HepG2 (cell line): Measurements from ENCODE around the gene PSKH1. TPM values are rescaled to one million over a fixed set of nuclear protein-coding genes. Genes with fewer than 3 reads are reported as not detected.
"Not testable (repeated sequence)": the region's sequence is repeated elsewhere in the genome, so short reads cannot be mapped to it uniquely, and the experiment has no call there.

Source experiments
- ATAC-seq: fragments of 200-7000 bp; cut with Tn5 transposase; 3 replicates; pipeline ENCODE4 v1.9.1; 2020; ENCODE audit warnings: mild to moderate bottlenecking, moderate library complexity
- BruUV-seq: library from RNA; stranded (reverse); fragments of 400-500 nt; replicated peaks from 2 replicates; lab custom pipeline; 2021; lab: Mats Ljungman, UMichigan
- CTCF ChIA-PET: fragments of 300-600 bp; formaldehyde crosslinking; extraction: SDS; loops from one replicate; lab custom pipeline; 2021; ENCODE audit warnings: low total read pairs, inconsistent platforms, low intra/inter-chr PET ratio; lab: Yijun Ruan, JAX
- POLR2A ChIA-PET: fragments of 350-600 bp; sonication (Branson Sonifier 250); formaldehyde crosslinking; loops from one replicate; lab custom pipeline; 2020; ENCODE audit warnings: antibody characterized with exemption, inconsistent platforms; lab: Yijun Ruan, JAX
- DNase-seq: peaks from one replicate; pipeline ENCODE4 v3.0.0-alpha.2; 2015; ENCODE audit warnings: low spot score
- FAIRE-seq: peaks from 3 replicates; lab custom pipeline; 2011; peaks lifted over from hg19 to GRCh38; lab: Jason Lieb, UNC
- H2AFZ ChIP-seq: one replicate; pipeline ENCODE4 v1.6.1; 2011; ENCODE audit warnings: low read length, inconsistent platforms
- H3K27ac ChIP-seq: fragments of 300-600 bp; 3 replicates; pipeline ENCODE4 v1.8.0; 2011; ENCODE audit warnings: mixed run types, mild to moderate bottlenecking, mixed read lengths, low read length, inconsistent platforms; ENCODE audit not compliant: insufficient read depth; ENCODE audit errors: extremely low read length
- H3K27me3 ChIP-seq, 2 experiments: fragments of 200-600 bp in 1 of 2; 2 replicates in 1 of 2; 3 replicates in 1 of 2; pipeline versions ENCODE4 v1.6.0 to v1.8.0; 2011; ENCODE audit warnings: low read length in 2 of 2, mild to moderate bottlenecking in 2 of 2, moderate library complexity in 2 of 2, inconsistent platforms in 1 of 2; ENCODE audit not compliant: insufficient read depth in 2 of 2, control insufficient read depth in 1 of 2
- H3K36me3 ChIP-seq, 2 experiments: fragments of 200-600 bp in 1 of 2; replicated peaks in 1 of 2; 2 replicates in 1 of 2; 3 replicates in 1 of 2; pipeline versions ENCODE4 v1.5.1 to v1.8.0; 2011; ENCODE audit warnings: low read length in 2 of 2, inconsistent platforms in 1 of 2; ENCODE audit not compliant: insufficient read depth in 2 of 2, control insufficient read depth in 1 of 2
- H3K4me1 ChIP-seq: 2 replicates; pipeline ENCODE4 v1.5.1; 2012; ENCODE audit warnings: low read length, inconsistent platforms; ENCODE audit not compliant: insufficient read depth
- H3K4me2 ChIP-seq: 2 replicates; pipeline ENCODE4 v1.6.0; 2011; ENCODE audit warnings: low read depth, low read length, inconsistent platforms
- H3K4me3 ChIP-seq, 3 experiments: fragments of 200-600 bp in 1 of 3; sonication (generic), shearing (Covaris generic) in 1 of 3; replicated peaks in 1 of 3; 2 replicates each; pipeline ENCODE4 v1.5.1; 2011 to 2016; ENCODE audit warnings: low read length in 3 of 3, inconsistent platforms in 2 of 3, low read depth in 2 of 3, mild to moderate bottlenecking in 2 of 3, control low read depth in 1 of 3, mixed read lengths in 1 of 3; ENCODE audit not compliant: insufficient read depth in 1 of 3
- H3K79me2 ChIP-seq: one replicate; pipeline ENCODE4 v1.6.1; 2011; ENCODE audit warnings: low read length, inconsistent platforms; ENCODE audit not compliant: insufficient read depth
- H3K9ac ChIP-seq: 2 replicates; pipeline ENCODE4 v1.6.0; 2011; ENCODE audit warnings: mild to moderate bottlenecking, low read depth, low read length, inconsistent platforms; ENCODE audit not compliant: insufficient read depth
- H3K9me3 ChIP-seq: 2 replicates; pipeline ENCODE4 v1.5.1; 2012; ENCODE audit warnings: mild to moderate bottlenecking, low read length
- H4K20me1 ChIP-seq: 2 replicates; pipeline ENCODE4 v1.6.0; 2011; ENCODE audit warnings: inconsistent platforms, mild to moderate bottlenecking, low read length, moderate library complexity; ENCODE audit not compliant: insufficient read depth
- AKNA ChIP-seq: sonication (generic); formaldehyde crosslinking; IDR thresholded peaks from 2 replicates; pipeline ENCODE4 v1.4.0; 2020; ENCODE audit warnings: missing genetic modification reagents, borderline replicate concordance
- FOXO4 ChIP-seq: sonication (generic); formaldehyde crosslinking; conservative IDR thresholded peaks from 2 replicates; pipeline ENCODE4 v1.8.1; 2023; ENCODE audit warnings: missing genetic modification reagents
- ZNF121 ChIP-seq: sonication (generic); formaldehyde crosslinking; IDR thresholded peaks from 2 replicates; pipeline ENCODE4 v1.5.0; 2020; ENCODE audit warnings: mild to moderate bottlenecking, missing genetic modification reagents
- ZNF362 ChIP-seq: sonication (generic); formaldehyde crosslinking; IDR thresholded peaks from 2 replicates; pipeline ENCODE4 v1.4.0; 2020; ENCODE audit warnings: missing genetic modification reagents, mild to moderate bottlenecking, borderline replicate concordance
- WGBS: methylation state at CpG from one replicate; pipeline ENCODE4 v1.1.6; 2017; ENCODE audit warnings: low lambda C conversion rate; 5-methylcytosine and 5-hydroxymethylcytosine counted together
- in situ Hi-C: cut with HindIII; loops from 2 replicates; pipeline ENCODE4 v1.10.0; 2017; ENCODE audit warnings: low pct_unique_long_range_greater_than_20kb; ENCODE audit not compliant: extremely low pct_ligation_motif_present
- intact Hi-C: fragments of 100-400 bp; cut with micrococcal nuclease; formaldehyde crosslinking; loops from one replicate; pipeline ENCODE4 v1.10.0; 2022; ENCODE audit not compliant: unreplicated experiment
- polyA plus RNA-seq, 8 experiments: library from polyadenylated mRNA; depleted of rRNA in 3 of 8; stranded (reverse) in 7 of 8; unstranded in 1 of 8; fragments of >200 nt; fragmentation: Illumina TruSeq in 4 of 8; extraction: Trizol in 4 of 8; gene quantifications; 2 replicates each; pipeline versions ENCODE4 v1.2.1 to v1.2.3, GENCODE V29; 2011 to 2016; ENCODE audit warnings: low read depth in 4 of 8, missing spikeins in 1 of 8, mixed read lengths in 1 of 8; ENCODE audit not compliant: insufficient read depth in 1 of 8
- total RNA-seq, 5 experiments: library from RNA; depleted of rRNA; stranded (reverse); fragments of >200 nt; fragmentation: Illumina TruSeq; extraction: Trizol; gene quantifications; 2 replicates each; pipeline ENCODE4 v1.2.3, GENCODE V29; 2016; ENCODE audit warnings: low read depth in 1 of 5

The PSKH1 gene
- total and polyA plus RNA-seq, 2 of the 13 experiments (the other 11 are each of a cell fraction or from before 2014, with no cell fraction given): 8.4 to 19.1 TPM

- no peak for TF ChIP-seq AKNA
Measured at GRCh38 chr16:67936880-67937605, 44.0 kb downstream of the PSKH1 start (continued).

- TF ChIP-seq FOXO4: 0 out of 2 replicates have a peak, but pooled peaks have one; percentile 10
- TF ChIP-seq ZNF121: peak; percentile 92; the same call in 1 of the 2 replicates
- peak; percentile 51; the same call in 1 of the 2 replicates for TF ChIP-seq ZNF362 (CRISPR knock-in tag)
- TF ChIP-seq, all 625 proteins: peak for 3; not testable (repeated sequence) for 622
- Histone ChIP-seq H4K20me1 (peaks cover 13% of the 10 kb centered on the region; the same call in 1 of the 2 replicates), H3K79me2 (peaks cover 24% of the 10 kb centered on the region), H3K36me3 (peaks cover 6 to 11% of the 10 kb centered on the region in 2 experiments; a peak in 4 of 5 replicates), H3K4me1 (peaks cover 48% of the 10 kb centered on the region)
- BruUV-seq, DNase-seq, H3K9me3 ChIP-seq, CTCF ChIA-PET, H3K27me3 ChIP-seq, H3K9ac ChIP-seq, intact Hi-C loops, H2AFZ ChIP-seq, H3K27ac ChIP-seq, H3K4me2 ChIP-seq, H3K4me3 ChIP-seq, ATAC-seq, FAIRE-seq: not testable (repeated sequence)
- in situ Hi-C loops: loop anchor here (10.0 kb wide), 1 partner anchor 273 kb away; the partner anchor contains the start of genes ACD, C16orf86, ENKD1 and PARD6A
- WGBS: 96% methylated on average over 5 of the region's 5 CpGs
- POLR2A ChIA-PET: interaction anchor here (0.7 to 4.6 kb wide), 5 partner anchors 9 to 176 kb away, joined by 3 to 36 read pairs (median 5); partner anchors contain the start of genes DDX28, DPEP2 and DUS2
Measured at GRCh38 chr16:67937713-67938112, 44.7 kb downstream of the PSKH1 start.
